ENCODE results near the gene ABCA10.
A peak's percentile ranks its signal among the peaks of the same experiment; 100 is the strongest.

Gene ABCA10

GRCh38 chr17:69254187-69254586 is 25.6 kb upstream of the ABCA10 start:
- TF ChIP-seq YY1 (IDR thresholded peaks at IDR 0.05; ENCODE audit: low read depth) (no peak), CREB1 (IDR thresholded peaks at IDR 0.05; ENCODE audit: low read depth) (no peak), RAD21 (IDR thresholded peaks at IDR 0.05; ENCODE audit: low read depth) (no peak), TAF1 (IDR thresholded peaks at IDR 0.05; ENCODE audit: low read depth) (no peak), NFIC (IDR thresholded peaks at IDR 0.05) (no peak), CEBPB (IDR thresholded peaks at IDR 0.05) (no peak), USF1 (IDR thresholded peaks at IDR 0.05) (no peak), REST (IDR thresholded peaks at IDR 0.05; ENCODE audit: low read depth) (no peak), TCF12 (IDR thresholded peaks at IDR 0.05; ENCODE audit: low read depth) (no peak), EP300 (IDR thresholded peaks at IDR 0.05; ENCODE audit: borderline replicate concordance) (no peak), MAX (IDR thresholded peaks at IDR 0.05) (no peak), TEAD4 (IDR thresholded peaks at IDR 0.05) (no peak), ZBTB7A (IDR thresholded peaks at IDR 0.05; ENCODE audit: low read depth) (no peak), FOXM1 (IDR thresholded peaks at IDR 0.05; ENCODE audit: borderline replicate concordance, low read depth) (no peak), EGR1 (IDR thresholded peaks at IDR 0.05) (no peak)

- TF ChIP-seq TAF1 (IDR thresholded peaks at IDR 0.05; ENCODE audit: low read depth) (no peak), YY1 (IDR thresholded peaks at IDR 0.05; ENCODE audit: low read depth) (no peak), ZBTB7A (IDR thresholded peaks at IDR 0.05; ENCODE audit: low read depth) (no peak), REST (IDR thresholded peaks at IDR 0.05; ENCODE audit: low read depth) (no peak), RAD21 (IDR thresholded peaks at IDR 0.05; ENCODE audit: low read depth) (no peak), TEAD4 (IDR thresholded peaks at IDR 0.05) (no peak), EGR1 (IDR thresholded peaks at IDR 0.05) (no peak), FOXM1 (IDR thresholded peaks at IDR 0.05; ENCODE audit: borderline replicate concordance, low read depth) (no peak), USF1 (IDR thresholded peaks at IDR 0.05) (no peak), TCF12 (IDR thresholded peaks at IDR 0.05; ENCODE audit: low read depth) (no peak), CEBPB (IDR thresholded peaks at IDR 0.05) (no peak), NFIC (IDR thresholded peaks at IDR 0.05) (no peak), MAX (IDR thresholded peaks at IDR 0.05) (no peak), EP300 (IDR thresholded peaks at IDR 0.05; ENCODE audit: borderline replicate concordance) (no peak)
These were observed 22.0 kb upstream of the ABCA10 start for GRCh38 chr17:69250641-69251040.

GRCh38 chr17:69246726-69247375 is 18.2 kb upstream of the ABCA10 start:
- no peak for TF ChIP-seq TAF1 (IDR thresholded peaks at IDR 0.05; ENCODE audit: low read depth)
- peak; percentile 55 for TF ChIP-seq RAD21 (IDR thresholded peaks at IDR 0.05; ENCODE audit: low read depth)

- TF ChIP-seq TEAD4 (IDR thresholded peaks at IDR 0.05) (no peak), EP300 (IDR thresholded peaks at IDR 0.05; ENCODE audit: borderline replicate concordance) (no peak), TCF12 (IDR thresholded peaks at IDR 0.05; ENCODE audit: low read depth) (no peak), YY1 (IDR thresholded peaks at IDR 0.05; ENCODE audit: low read depth) (no peak), ZBTB7A (IDR thresholded peaks at IDR 0.05; ENCODE audit: low read depth) (no peak), REST (IDR thresholded peaks at IDR 0.05; ENCODE audit: low read depth) (no peak), RAD21 (IDR thresholded peaks at IDR 0.05; ENCODE audit: low read depth) (no peak), MAX (IDR thresholded peaks at IDR 0.05) (no peak), FOXM1 (IDR thresholded peaks at IDR 0.05; ENCODE audit: borderline replicate concordance, low read depth) (no peak)
These were observed 17.6 kb upstream of the ABCA10 start for GRCh38 chr17:69246202-69246601.

Data from Ishikawa (cell line).